ENCODE results near the gene CLDN10. TPM values are rescaled to one million over a fixed set of nuclear protein-coding genes. Genes with fewer than 3 reads are reported as not detected.

The CLDN10 gene
- total RNA-seq, 1 experiment from 2014 or later: 10.5 TPM

DNA sequence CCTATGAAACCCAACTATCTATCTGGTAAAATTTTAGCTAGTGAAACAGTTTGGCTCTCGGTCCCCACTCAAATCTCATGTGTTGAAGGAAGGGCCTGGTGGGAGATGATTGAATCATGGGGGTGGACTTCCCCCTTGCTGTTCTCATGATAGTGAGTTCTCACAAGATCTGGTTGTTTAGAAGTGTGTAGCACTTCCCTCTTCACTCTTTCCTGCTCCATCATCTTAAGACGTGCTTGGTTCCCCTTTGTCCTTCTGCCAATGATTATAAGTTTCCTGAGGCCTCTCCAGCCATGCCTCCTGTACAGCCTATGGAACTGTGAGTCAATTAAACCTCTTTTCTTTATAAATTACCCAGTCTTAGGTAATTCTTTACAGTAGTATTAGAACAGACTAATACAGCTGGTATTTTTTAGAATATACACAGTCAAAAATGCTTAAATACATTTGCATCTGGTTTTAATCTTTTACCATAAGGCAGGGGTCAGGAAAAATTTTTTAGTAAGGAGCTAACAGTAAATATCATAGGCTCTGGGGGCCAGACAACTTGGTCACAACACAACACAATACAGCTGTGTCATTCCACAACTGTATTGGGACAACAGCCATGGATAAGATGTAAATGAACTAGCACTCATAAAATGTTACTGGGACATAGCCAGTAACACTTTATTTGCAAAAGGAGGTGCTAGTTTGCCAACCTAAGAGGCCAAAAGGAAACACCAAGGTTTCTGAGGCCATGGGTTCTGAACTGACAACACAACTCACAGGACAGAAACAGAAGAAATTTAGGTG is 67.7 kb downstream of the CLDN10 start:
- Histone ChIP-seq H3K27ac (ENCODE audit: low read length) (no peak overlapping the region), H3K27me3 (ENCODE audit: control insufficient read depth, insufficient read depth, low read length) (no peaks in the 10 kb centered on the region), H3K4me1 (ENCODE audit: control insufficient read depth, insufficient read depth, low read length) (no peaks in the 10 kb centered on the region), H3K4me3 (ENCODE audit: low read depth in 2 of 2, low read length in 2 of 2) (no peak overlapping the region), H3K36me3 (ENCODE audit: control insufficient read depth, insufficient read depth, low read length) (peaks cover 5% of the 10 kb centered on the region), H3K9me3 (ENCODE audit: control insufficient read depth, insufficient read depth, low read depth, low read length) (no peaks in the 10 kb centered on the region)
- in situ Hi-C loops (cut with HindIII; ENCODE audit: low pct_unique_long_range_greater_than_20kb, low sequenced_read_pairs) (no loop called here), intact Hi-C loops (cut with micrococcal nuclease; ENCODE audit: unreplicated experiment) (loop anchor here (5.0 kb wide), 1 partner anchor 212 kb away; no protein-coding TSS in a partner anchor)
- POLR2A ChIA-PET: no interaction called here
- DNase-seq (ENCODE audit: low read depth, low spot score) (no peak), ATAC-seq (no peak)
- TF ChIP-seq, protein P1, sequence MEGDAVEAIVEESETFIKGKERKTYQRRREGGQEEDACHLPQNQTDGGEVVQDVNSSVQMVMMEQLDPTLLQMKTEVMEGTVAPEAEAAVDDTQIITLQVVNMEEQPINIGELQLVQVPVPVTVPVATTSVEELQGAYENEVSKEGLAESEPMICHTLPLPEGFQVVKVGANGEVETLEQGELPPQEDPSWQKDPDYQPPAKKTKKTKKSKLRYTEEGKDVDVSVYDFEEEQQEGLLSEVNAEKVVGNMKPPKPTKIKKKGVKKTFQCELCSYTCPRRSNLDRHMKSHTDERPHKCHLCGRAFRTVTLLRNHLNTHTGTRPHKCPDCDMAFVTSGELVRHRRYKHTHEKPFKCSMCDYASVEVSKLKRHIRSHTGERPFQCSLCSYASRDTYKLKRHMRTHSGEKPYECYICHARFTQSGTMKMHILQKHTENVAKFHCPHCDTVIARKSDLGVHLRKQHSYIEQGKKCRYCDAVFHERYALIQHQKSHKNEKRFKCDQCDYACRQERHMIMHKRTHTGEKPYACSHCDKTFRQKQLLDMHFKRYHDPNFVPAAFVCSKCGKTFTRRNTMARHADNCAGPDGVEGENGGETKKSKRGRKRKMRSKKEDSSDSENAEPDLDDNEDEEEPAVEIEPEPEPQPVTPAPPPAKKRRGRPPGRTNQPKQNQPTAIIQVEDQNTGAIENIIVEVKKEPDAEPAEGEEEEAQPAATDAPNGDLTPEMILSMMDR (IDR thresholded peaks at IDR 0.05): no peak
- no peak for TF ChIP-seq SIN3A (IDR thresholded peaks at IDR 0.05; ENCODE audit: borderline replicate concordance, insufficient read depth, low read depth, low read length)
- TF ChIP-seq TCF7L2 (IDR thresholded peaks at IDR 0.05; ENCODE audit: low read depth, low read length): no peak
- TF ChIP-seq, protein P2, sequence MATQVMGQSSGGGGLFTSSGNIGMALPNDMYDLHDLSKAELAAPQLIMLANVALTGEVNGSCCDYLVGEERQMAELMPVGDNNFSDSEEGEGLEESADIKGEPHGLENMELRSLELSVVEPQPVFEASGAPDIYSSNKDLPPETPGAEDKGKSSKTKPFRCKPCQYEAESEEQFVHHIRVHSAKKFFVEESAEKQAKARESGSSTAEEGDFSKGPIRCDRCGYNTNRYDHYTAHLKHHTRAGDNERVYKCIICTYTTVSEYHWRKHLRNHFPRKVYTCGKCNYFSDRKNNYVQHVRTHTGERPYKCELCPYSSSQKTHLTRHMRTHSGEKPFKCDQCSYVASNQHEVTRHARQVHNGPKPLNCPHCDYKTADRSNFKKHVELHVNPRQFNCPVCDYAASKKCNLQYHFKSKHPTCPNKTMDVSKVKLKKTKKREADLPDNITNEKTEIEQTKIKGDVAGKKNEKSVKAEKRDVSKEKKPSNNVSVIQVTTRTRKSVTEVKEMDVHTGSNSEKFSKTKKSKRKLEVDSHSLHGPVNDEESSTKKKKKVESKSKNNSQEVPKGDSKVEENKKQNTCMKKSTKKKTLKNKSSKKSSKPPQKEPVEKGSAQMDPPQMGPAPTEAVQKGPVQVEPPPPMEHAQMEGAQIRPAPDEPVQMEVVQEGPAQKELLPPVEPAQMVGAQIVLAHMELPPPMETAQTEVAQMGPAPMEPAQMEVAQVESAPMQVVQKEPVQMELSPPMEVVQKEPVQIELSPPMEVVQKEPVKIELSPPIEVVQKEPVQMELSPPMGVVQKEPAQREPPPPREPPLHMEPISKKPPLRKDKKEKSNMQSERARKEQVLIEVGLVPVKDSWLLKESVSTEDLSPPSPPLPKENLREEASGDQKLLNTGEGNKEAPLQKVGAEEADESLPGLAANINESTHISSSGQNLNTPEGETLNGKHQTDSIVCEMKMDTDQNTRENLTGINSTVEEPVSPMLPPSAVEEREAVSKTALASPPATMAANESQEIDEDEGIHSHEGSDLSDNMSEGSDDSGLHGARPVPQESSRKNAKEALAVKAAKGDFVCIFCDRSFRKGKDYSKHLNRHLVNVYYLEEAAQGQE (IDR thresholded peaks at IDR 0.05; ENCODE audit: insufficient read depth in 1 of 2, low read depth in 2 of 2, low read length in 1 of 2): no peak
- TF ChIP-seq POLR2AphosphoS5 (IDR thresholded peaks at IDR 0.05; ENCODE audit: low read depth, low read length): no peak
- no TSS peak for BruUV-seq (replicated peaks)
- CTCF ChIA-PET: no interaction called here

DNA sequence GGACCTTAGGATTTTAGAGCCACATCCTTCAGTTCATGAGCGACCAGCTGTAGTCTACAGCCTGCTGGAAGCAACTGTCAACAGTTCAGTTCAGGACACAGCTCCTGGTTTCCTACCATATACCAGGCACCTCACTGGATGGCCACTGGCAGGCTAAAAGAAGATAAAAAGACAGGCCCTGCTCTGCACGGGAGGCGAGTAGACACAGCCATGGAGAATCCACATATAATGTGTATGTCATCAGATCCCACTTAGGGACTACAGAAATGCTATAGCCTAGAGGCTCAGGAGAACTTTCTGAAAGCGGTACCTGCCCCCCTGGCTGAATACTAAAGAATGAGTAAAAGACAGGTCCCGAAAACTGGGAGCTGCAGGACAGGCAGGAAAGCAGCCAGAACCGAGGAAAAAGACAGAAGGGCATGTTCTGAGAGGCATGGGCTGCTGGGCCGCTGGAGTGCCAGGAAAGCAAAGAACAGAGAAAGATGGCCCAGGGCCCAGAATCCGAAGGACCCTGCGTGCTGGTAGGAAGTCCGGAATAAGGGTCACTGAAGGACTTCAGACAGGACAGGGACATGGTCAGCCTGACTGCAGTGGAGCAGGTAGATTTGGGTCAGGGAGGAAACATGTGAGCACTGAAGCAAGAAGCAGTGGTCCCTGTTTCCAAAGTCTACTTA is 68.4 kb downstream of the CLDN10 start:
- ATAC-seq (no peak), DNase-seq (ENCODE audit: low read depth, low spot score) (no peak)
- H3K9me3 ChIP-seq (ENCODE audit: control insufficient read depth, insufficient read depth, low read depth, low read length): no peaks in the 10 kb centered on the region
- H3K27me3 ChIP-seq (ENCODE audit: control insufficient read depth, insufficient read depth, low read length): no peaks in the 10 kb centered on the region
- POLR2A ChIA-PET: no interaction called here
- CTCF ChIA-PET: interaction anchor here (0.7 kb wide), 1 partner anchor 139 kb away, joined by 5 read pairs; no protein-coding TSS in a partner anchor
- TF ChIP-seq, protein P2 (IDR thresholded peaks at IDR 0.05; ENCODE audit: insufficient read depth in 1 of 2, low read depth in 2 of 2, low read length in 1 of 2): no peak
- no peak for TF ChIP-seq POLR2AphosphoS5 (IDR thresholded peaks at IDR 0.05; ENCODE audit: low read depth, low read length)
- no peak for TF ChIP-seq SIN3A (IDR thresholded peaks at IDR 0.05; ENCODE audit: borderline replicate concordance, insufficient read depth, low read depth, low read length)
- TF ChIP-seq, protein P1 (IDR thresholded peaks at IDR 0.05): no peak
- TF ChIP-seq TCF7L2 (IDR thresholded peaks at IDR 0.05; ENCODE audit: low read depth, low read length): no peak
- intact Hi-C loops (cut with micrococcal nuclease; ENCODE audit: unreplicated experiment): loop anchor here (5.0 kb wide), 1 partner anchor 211 kb away; no protein-coding TSS in a partner anchor
- in situ Hi-C loops (cut with HindIII; ENCODE audit: low pct_unique_long_range_greater_than_20kb, low sequenced_read_pairs): no loop called here
- BruUV-seq (replicated peaks): no TSS peak
- H3K4me1 ChIP-seq (ENCODE audit: control insufficient read depth, insufficient read depth, low read length): no peaks in the 10 kb centered on the region
- H3K4me3 ChIP-seq (ENCODE audit: low read depth in 2 of 2, low read length in 2 of 2): no peak overlapping the region
- no peak overlapping the region for H3K27ac ChIP-seq (ENCODE audit: low read length)
- H3K36me3 ChIP-seq (ENCODE audit: control insufficient read depth, insufficient read depth, low read length): peaks cover 5% of the 10 kb centered on the region
